Measurements from ENCODE around the gene ACACB. TPM values are rescaled to one million over a fixed set of nuclear protein-coding genes. Genes with fewer than 3 reads are reported as not detected.
"Not testable (repeated sequence)": the region's sequence is repeated elsewhere in the genome, so short reads cannot be mapped to it uniquely, and the experiment has no call there.

Gene ACACB
- total RNA-seq, 1 experiment from 2014 or later, result 26.2 TPM

DNA sequence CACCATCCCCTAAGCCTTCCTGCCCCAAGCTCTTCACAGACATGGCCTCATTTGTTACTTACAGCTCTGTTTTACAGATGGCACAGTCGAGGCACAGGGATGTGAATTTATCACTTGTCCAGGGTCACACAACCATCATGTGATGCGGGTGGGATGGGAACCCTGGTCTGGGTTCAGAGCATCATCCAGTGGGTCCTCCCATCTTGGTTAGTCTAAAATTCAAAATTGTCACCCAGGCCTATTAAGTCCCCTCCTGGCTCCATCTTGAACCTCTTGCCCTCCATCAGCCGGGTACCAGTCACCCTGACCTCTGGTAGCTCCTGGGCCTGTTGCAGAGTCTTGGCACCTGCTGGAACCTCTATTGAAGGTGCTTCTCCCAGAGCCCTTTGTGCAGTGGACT is 52.9 kb downstream of the ACACB start:
- Mint-ChIP-seq H3K27me3 (ENCODE audit: insufficient read depth, unreplicated experiment) (no peaks in the 10 kb centered on the region), H3K4me1 (ENCODE audit: low read depth, unreplicated experiment) (no peaks in the 10 kb centered on the region), H3K4me3 (ENCODE audit: unreplicated experiment) (no peak overlapping the region), H3K36me3 (ENCODE audit: insufficient read depth, unreplicated experiment) (peaks cover 12% of the 10 kb centered on the region), H3K9me3 (ENCODE audit: unreplicated experiment) (no peaks in the 10 kb centered on the region), H3K27ac (ENCODE audit: unreplicated experiment) (no peak overlapping the region)
- ChIA-PET CTCF (no interaction called here), POLR2A (no interaction called here)
- no peak for TF ChIP-seq CTCF (IDR thresholded peaks at IDR 0.05; ENCODE audit: insufficient read depth in 1 of 2, low read depth in 1 of 2, low read length in 1 of 2, severe bottlenecking in 1 of 2, unreplicated experiment in 1 of 2)
- no peak for DNase-seq
- intact Hi-C loops (cut with micrococcal nuclease; ENCODE audit: unreplicated experiment), result no loop called here
- Histone ChIP-seq H3K9me3 (no peaks in the 10 kb centered on the region), H3K4me3 (ENCODE audit: low read depth, low read length) (no peak overlapping the region), H3K4me1 (no peaks in the 10 kb centered on the region), H3K27me3 (replicated peaks; ENCODE audit: control insufficient read depth, insufficient read depth, low read length) (no peaks in the 10 kb centered on the region), H3K36me3 (ENCODE audit: control insufficient read depth, insufficient read depth, low read length) (no peaks in the 10 kb centered on the region; the same call in 1 of the 2 replicates)
- BruUV-seq (replicated peaks), result no TSS peak

- no peaks in the 10 kb centered on the region for H3K27me3 ChIP-seq (replicated peaks; ENCODE audit: control insufficient read depth, insufficient read depth, low read length)
- no peak overlapping the region for H3K27ac Mint-ChIP-seq (ENCODE audit: unreplicated experiment)
- intact Hi-C loops (cut with micrococcal nuclease; ENCODE audit: unreplicated experiment), result no loop called here
- no TSS peak for BruUV-seq (replicated peaks)
- peaks cover 12% of the 10 kb centered on the region for H3K36me3 Mint-ChIP-seq (ENCODE audit: insufficient read depth, unreplicated experiment)
- no peaks in the 10 kb centered on the region for H3K27me3 Mint-ChIP-seq (ENCODE audit: insufficient read depth, unreplicated experiment)
- H3K9me3 Mint-ChIP-seq (ENCODE audit: unreplicated experiment), result no peaks in the 10 kb centered on the region
- H3K4me1 Mint-ChIP-seq (ENCODE audit: low read depth, unreplicated experiment), result no peaks in the 10 kb centered on the region
- no peak overlapping the region for H3K4me3 ChIP-seq (ENCODE audit: low read depth, low read length)
- ChIA-PET CTCF (no interaction called here), POLR2A (no interaction called here)
- no peak for TF ChIP-seq CTCF (IDR thresholded peaks at IDR 0.05; ENCODE audit: insufficient read depth in 1 of 2, low read depth in 1 of 2, low read length in 1 of 2, severe bottlenecking in 1 of 2, unreplicated experiment in 1 of 2)
- H3K4me3 Mint-ChIP-seq (ENCODE audit: unreplicated experiment), result no peak overlapping the region
- DNase-seq, result no peak
- no peaks in the 10 kb centered on the region for H3K4me1 ChIP-seq
- no peaks in the 10 kb centered on the region; the same call in 1 of the 2 replicates for H3K36me3 ChIP-seq (ENCODE audit: control insufficient read depth, insufficient read depth, low read length)
- no peaks in the 10 kb centered on the region for H3K9me3 ChIP-seq
Observed at GRCh38 chr12:109169686-109170085, 53.3 kb downstream of the ACACB start.

- intact Hi-C loops (cut with micrococcal nuclease; ENCODE audit: unreplicated experiment), result no loop called here
- Mint-ChIP-seq H3K36me3 (ENCODE audit: insufficient read depth, unreplicated experiment) (peaks cover 12% of the 10 kb centered on the region), H3K4me3 (ENCODE audit: unreplicated experiment) (no peak overlapping the region), H3K27me3 (ENCODE audit: insufficient read depth, unreplicated experiment) (no peaks in the 10 kb centered on the region), H3K4me1 (ENCODE audit: low read depth, unreplicated experiment) (no peaks in the 10 kb centered on the region), H3K27ac (ENCODE audit: unreplicated experiment) (no peak overlapping the region), H3K9me3 (ENCODE audit: unreplicated experiment) (no peaks in the 10 kb centered on the region)
- H3K4me1 ChIP-seq, result no peaks in the 10 kb centered on the region
- ChIA-PET POLR2A (no interaction called here), CTCF (no interaction called here)
- no peaks in the 10 kb centered on the region; the same call in 1 of the 2 replicates for H3K36me3 ChIP-seq (ENCODE audit: control insufficient read depth, insufficient read depth, low read length)
- no TSS peak for BruUV-seq (replicated peaks)
- no peak overlapping the region for H3K4me3 ChIP-seq (ENCODE audit: low read depth, low read length)
- H3K27me3 ChIP-seq (replicated peaks; ENCODE audit: control insufficient read depth, insufficient read depth, low read length), result no peaks in the 10 kb centered on the region
- H3K9me3 ChIP-seq, result no peaks in the 10 kb centered on the region
- no peak for TF ChIP-seq CTCF (IDR thresholded peaks at IDR 0.05; ENCODE audit: insufficient read depth in 1 of 2, low read depth in 1 of 2, low read length in 1 of 2, severe bottlenecking in 1 of 2, unreplicated experiment in 1 of 2)
- DNase-seq, result no peak
Observed at GRCh38 chr12:109170324-109170723, 53.9 kb downstream of the ACACB start.

GRCh38 chr12:109172787-109173186 is 56.4 kb downstream of the ACACB start:
- H3K4me1 Mint-ChIP-seq (ENCODE audit: low read depth, unreplicated experiment); H3K4me3 Mint-ChIP-seq (ENCODE audit: unreplicated experiment); H3K36me3 Mint-ChIP-seq (ENCODE audit: insufficient read depth, unreplicated experiment); POLR2A ChIA-PET; H3K9me3 Mint-ChIP-seq (ENCODE audit: unreplicated experiment); H3K4me1 ChIP-seq; CTCF ChIA-PET; H3K36me3 ChIP-seq (ENCODE audit: control insufficient read depth, insufficient read depth, low read length); BruUV-seq (replicated peaks); intact Hi-C loops (cut with micrococcal nuclease; ENCODE audit: unreplicated experiment); DNase-seq; H3K27ac Mint-ChIP-seq (ENCODE audit: unreplicated experiment); H3K4me3 ChIP-seq (ENCODE audit: low read depth, low read length); H3K27me3 Mint-ChIP-seq (ENCODE audit: insufficient read depth, unreplicated experiment); H3K9me3 ChIP-seq; H3K27me3 ChIP-seq (replicated peaks; ENCODE audit: control insufficient read depth, insufficient read depth, low read length): not testable (repeated sequence)
